GM12878 (cell line): ENCODE data around the gene FABP6. TPM values are rescaled to one million over a fixed set of nuclear protein-coding genes. Genes with fewer than 3 reads are reported as not detected.

Experiments used
- ATAC-seq: fragments of 200-7000 bp; cut with Tn5 transposase; 3 replicates; pipeline ENCODE4 v1.9.1; 2020; ENCODE audit warnings: mild to moderate bottlenecking, moderate library complexity
- BruUV-seq: library from RNA; stranded (reverse); fragments of 400-500 nt; replicated peaks from 2 replicates; lab custom pipeline; 2021; lab: Mats Ljungman, UMichigan
- CTCF ChIA-PET: fragments of 300-600 bp; sonication (Branson Sonifier 250); formaldehyde crosslinking; extraction: SDS; loops from one replicate; lab custom pipeline; 2021; ENCODE audit warnings: inconsistent platforms; lab: Yijun Ruan, JAX
- POLR2A ChIA-PET: fragments of 350-600 bp; formaldehyde crosslinking; extraction: SDS; loops from one replicate; lab custom pipeline; 2021; ENCODE audit warnings: inconsistent platforms; lab: Charles Lee
- RAD21 ChIA-PET: fragments of 300-600 bp; sonication (Branson Sonifier 250); formaldehyde crosslinking; loops from one replicate; lab custom pipeline; 2023; ENCODE audit warnings: antibody characterized with exemption; ENCODE audit not compliant: unreplicated experiment; lab: Charles Lee
- SMC1A ChIA-PET: fragments of 300-600 bp; sonication (Branson Sonifier 250); formaldehyde crosslinking; loops from one replicate; lab custom pipeline; 2023; ENCODE audit not compliant: unreplicated experiment, uncharacterized antibody; lab: Charles Lee
- DNase-seq: peaks from one replicate; pipeline ENCODE4 v3.0.0-alpha.2; 2011; ENCODE audit warnings: low read depth, low spot score
- FAIRE-seq: peaks from 3 replicates; lab custom pipeline; 2011; peaks lifted over from hg19 to GRCh38; lab: Jason Lieb, UNC
- H2AFZ ChIP-seq: 2 replicates; pipeline ENCODE4 v1.6.0; 2011; ENCODE audit warnings: low read depth, low read length, control low read depth; ENCODE audit not compliant: control insufficient read depth
- H3K27ac ChIP-seq: 2 replicates; pipeline ENCODE4 v1.5.1; 2011; ENCODE audit warnings: control low read depth; ENCODE audit not compliant: control insufficient read depth, insufficient read depth
- H3K27me3 ChIP-seq, 2 experiments: replicated peaks in 1 of 2; 2 replicates each; pipeline versions ENCODE4 v1.6.0 to v1.6.1; 2011; ENCODE audit warnings: low read length in 1 of 2; ENCODE audit not compliant: control insufficient read depth in 2 of 2, insufficient read depth in 2 of 2
- H3K36me3 ChIP-seq, 2 experiments: 2 replicates each; pipeline ENCODE4 v1.5.1; 2011; ENCODE audit warnings: low read length in 1 of 2; ENCODE audit not compliant: control insufficient read depth in 2 of 2, insufficient read depth in 2 of 2
- H3K4me1 ChIP-seq: 2 replicates; pipeline ENCODE4 v1.6.1; 2011; ENCODE audit warnings: mild to moderate bottlenecking, low read length, moderate library complexity, mixed read lengths; ENCODE audit not compliant: control insufficient read depth, insufficient read depth
- H3K4me2 ChIP-seq: 2 replicates; pipeline ENCODE4 v1.6.0; 2011; ENCODE audit warnings: control low read depth; ENCODE audit not compliant: control insufficient read depth, insufficient read depth
- H3K4me3 ChIP-seq: fragments of 200-600 bp; sonication (generic); 2 replicates; pipeline ENCODE4 v1.5.1; 2016
- H3K79me2 ChIP-seq: 2 replicates; pipeline ENCODE4 v1.6.0; 2011; ENCODE audit warnings: low read length; ENCODE audit not compliant: control insufficient read depth, insufficient read depth
- H3K9ac ChIP-seq: 2 replicates; pipeline ENCODE4 v1.8.0; 2011; ENCODE audit warnings: low read length, control low read depth, mixed read lengths; ENCODE audit not compliant: control insufficient read depth, insufficient read depth
- H3K9me3 ChIP-seq: replicated peaks from 3 replicates; pipeline ENCODE4 v1.5.1; 2011; ENCODE audit warnings: mild to moderate bottlenecking, low read length; ENCODE audit not compliant: control insufficient read depth, insufficient read depth
- H4K20me1 ChIP-seq: 2 replicates; pipeline ENCODE4 v1.6.0; 2011; ENCODE audit not compliant: control insufficient read depth, insufficient read depth
- CHD1 ChIP-seq: IDR thresholded peaks from 2 replicates; pipeline ENCODE4 v1.6.1; 2012; ENCODE audit warnings: low read depth, low read length, improper control_type of control experiment
- FOXK2 ChIP-seq: fragments of 450-650 bp; IDR thresholded peaks from 2 replicates; pipeline ENCODE4 v1.6.1; 2017; ENCODE audit warnings: mild to moderate bottlenecking, moderate library complexity
- HDAC2 ChIP-seq: fragments of 200-600 bp; sonication (generic); IDR thresholded peaks from 2 replicates; pipeline ENCODE4 v1.6.1; 2017
- MTA2 ChIP-seq: fragments of 450-650 bp; IDR thresholded peaks from 2 replicates; pipeline ENCODE4 v1.6.1; 2016; ENCODE audit warnings: low read depth, mild to moderate bottlenecking, moderate library complexity
- NFIC ChIP-seq: IDR thresholded peaks from 2 replicates; pipeline ENCODE4 v1.6.1; 2012; ENCODE audit warnings: low read depth, mild to moderate bottlenecking, inconsistent platforms, low read length, moderate library complexity
- NFYB ChIP-seq: IDR thresholded peaks from 2 replicates; pipeline ENCODE4 v1.6.1; 2011; ENCODE audit warnings: low read depth, mild to moderate bottlenecking, low read length, improper control_type of control experiment, moderate library complexity; ENCODE audit not compliant: insufficient read depth
- PBX3 ChIP-seq: IDR thresholded peaks from 2 replicates; pipeline ENCODE4 v1.6.1; 2011; ENCODE audit warnings: mild to moderate bottlenecking, low read depth, low read length, moderate library complexity; ENCODE audit not compliant: insufficient replicate concordance
- RB1 ChIP-seq: fragments of 450-650 bp; formaldehyde crosslinking; IDR thresholded peaks from 2 replicates; pipeline ENCODE4 v1.6.1; 2017; ENCODE audit warnings: mild to moderate bottlenecking, borderline replicate concordance
- RFX5 ChIP-seq: IDR thresholded peaks from 2 replicates; pipeline ENCODE4 v1.6.1; 2011; ENCODE audit warnings: low read depth, low read length, improper control_type of control experiment
- SP1 ChIP-seq: IDR thresholded peaks from one replicate; pipeline ENCODE4 v1.6.1; 2011; ENCODE audit warnings: low read depth, low read length
- TCF3 ChIP-seq: IDR thresholded peaks from 2 replicates; pipeline ENCODE4 v1.6.1; 2012; ENCODE audit warnings: low read depth, mild to moderate bottlenecking, low read length, borderline replicate concordance; ENCODE audit not compliant: insufficient read depth
- YBX1 ChIP-seq: fragments of 450-650 bp; IDR thresholded peaks from 2 replicates; pipeline ENCODE4 v1.6.1; 2016; ENCODE audit warnings: antibody characterized with exemption
- ZNF274 ChIP-seq: IDR thresholded peaks from one replicate; pipeline ENCODE4 v1.8.0; 2011; ENCODE audit not compliant: insufficient read length, insufficient read depth
- ZSCAN29 ChIP-seq: fragments of 450-650 bp; IDR thresholded peaks from 2 replicates; pipeline ENCODE4 v1.6.1; 2017; ENCODE audit warnings: mild to moderate bottlenecking, moderate library complexity
- WGBS: methylation state at CpG from one replicate; pipeline ENCODE4 v1.1.6; 2016; ENCODE audit warnings: low lambda C conversion rate; ENCODE audit not compliant: insufficient replicate concordance, insufficient coverage; ENCODE audit errors: missing lambda C conversion rate; 5-methylcytosine and 5-hydroxymethylcytosine counted together
- in situ Hi-C: fragments of 300-500 bp; cut with MboI; formaldehyde crosslinking; loops from 9 replicates; pipeline ENCODE4 v1.14.3; 2018; ENCODE audit warnings: mixed read lengths
- intact Hi-C: fragments of 100-400 bp; cut with micrococcal nuclease; formaldehyde crosslinking; loops from one replicate; pipeline ENCODE4 v1.14.2; 2022; ENCODE audit not compliant: unreplicated experiment
- polyA plus RNA-seq, 11 experiments: library from polyadenylated mRNA; depleted of rRNA in 4 of 11; unstranded in 6 of 11; stranded (reverse) in 5 of 11; fragments of >200 nt; fragmentation: Nextera tagmentation in 4 of 11; fragmentation: Illumina TruSeq in 1 of 11; extraction: Ambion mirVana in 4 of 11; extraction: Trizol in 1 of 11; gene quantifications; 1 replicate in 1 of 11; 2 replicates in 10 of 11; pipeline versions ENCODE4 v1.2.1 to v1.2.3, GENCODE V29; 2011 to 2016; ENCODE audit warnings: inconsistent platforms in 2 of 11, missing spikeins in 2 of 11, low read depth in 1 of 11
- total RNA-seq, 4 experiments: library from RNA; depleted of rRNA in 3 of 4; stranded (reverse); fragments of >200 nt in 3 of 4; fragmentation: Illumina TruSeq in 1 of 4; extraction: Trizol in 1 of 4; gene quantifications; 2 replicates each; pipeline versions ENCODE4 v1.2.1 to v1.2.3, GENCODE V29; 2013 to 2021
- TF ChIP-seq, protein P1 (sequence below): fragments of 450-650 bp; formaldehyde crosslinking; IDR thresholded peaks from 2 replicates; pipeline ENCODE4 v1.4.0; 2020; ENCODE audit warnings: mild to moderate bottlenecking, moderate library complexity

The FABP6 gene
- total and polyA plus RNA-seq, 10 of the 15 experiments (the other 5 are each of a cell fraction or from before 2014, with no cell fraction given), result 0.66 to 8.1 (median 2.4) TPM

GRCh38 chr5:160284291-160284873, 55.1 kb downstream of the FABP6 start (continued):
- TF ChIP-seq, protein P1, sequence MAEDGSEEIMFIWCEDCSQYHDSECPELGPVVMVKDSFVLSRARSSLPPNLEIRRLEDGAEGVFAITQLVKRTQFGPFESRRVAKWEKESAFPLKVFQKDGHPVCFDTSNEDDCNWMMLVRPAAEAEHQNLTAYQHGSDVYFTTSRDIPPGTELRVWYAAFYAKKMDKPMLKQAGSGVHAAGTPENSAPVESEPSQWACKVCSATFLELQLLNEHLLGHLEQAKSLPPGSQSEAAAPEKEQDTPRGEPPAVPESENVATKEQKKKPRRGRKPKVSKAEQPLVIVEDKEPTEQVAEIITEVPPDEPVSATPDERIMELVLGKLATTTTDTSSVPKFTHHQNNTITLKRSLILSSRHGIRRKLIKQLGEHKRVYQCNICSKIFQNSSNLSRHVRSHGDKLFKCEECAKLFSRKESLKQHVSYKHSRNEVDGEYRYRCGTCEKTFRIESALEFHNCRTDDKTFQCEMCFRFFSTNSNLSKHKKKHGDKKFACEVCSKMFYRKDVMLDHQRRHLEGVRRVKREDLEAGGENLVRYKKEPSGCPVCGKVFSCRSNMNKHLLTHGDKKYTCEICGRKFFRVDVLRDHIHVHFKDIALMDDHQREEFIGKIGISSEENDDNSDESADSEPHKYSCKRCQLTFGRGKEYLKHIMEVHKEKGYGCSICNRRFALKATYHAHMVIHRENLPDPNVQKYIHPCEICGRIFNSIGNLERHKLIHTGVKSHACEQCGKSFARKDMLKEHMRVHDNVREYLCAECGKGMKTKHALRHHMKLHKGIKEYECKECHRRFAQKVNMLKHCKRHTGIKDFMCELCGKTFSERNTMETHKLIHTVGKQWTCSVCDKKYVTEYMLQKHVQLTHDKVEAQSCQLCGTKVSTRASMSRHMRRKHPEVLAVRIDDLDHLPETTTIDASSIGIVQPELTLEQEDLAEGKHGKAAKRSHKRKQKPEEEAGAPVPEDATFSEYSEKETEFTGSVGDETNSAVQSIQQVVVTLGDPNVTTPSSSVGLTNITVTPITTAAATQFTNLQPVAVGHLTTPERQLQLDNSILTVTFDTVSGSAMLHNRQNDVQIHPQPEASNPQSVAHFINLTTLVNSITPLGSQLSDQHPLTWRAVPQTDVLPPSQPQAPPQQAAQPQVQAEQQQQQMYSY (CRISPR knock-in tag), result no peak
- TF ChIP-seq MTA2, result no peak
- TF ChIP-seq TCF3, result no peak
- TF ChIP-seq RB1, result no peak
- TF ChIP-seq HDAC2, result no peak
- TF ChIP-seq CHD1, result no peak
- TF ChIP-seq RFX5, result no peak
- no peak for TF ChIP-seq NFYB

GRCh38 chr5:160285316-160285715, 56.0 kb downstream of the FABP6 start:
- Histone ChIP-seq H3K79me2 (no peaks in the 10 kb centered on the region), H3K4me1 (no peaks in the 10 kb centered on the region; the same call in 1 of the 2 replicates), H3K4me2 (no peak overlapping the region), H3K4me3 (no peak overlapping the region), H4K20me1 (no peaks in the 10 kb centered on the region), H3K27me3 (peaks cover 0 to 2% of the 10 kb centered on the region in 2 experiments; a peak in 1 of 4 replicates), H3K9me3 (no peaks in the 10 kb centered on the region), H3K27ac (no peak overlapping the region), H3K9ac (no peak overlapping the region), H3K36me3 (no peaks in the 10 kb centered on the region), H2AFZ (no peak overlapping the region)
- no peak for DNase-seq
- FAIRE-seq, result no peak
- BruUV-seq, result no TSS peak
- ATAC-seq, result no peak
- ChIA-PET RAD21 (no interaction called here), CTCF (no interaction called here), SMC1A (interaction anchor here (0.7 to 1.8 kb wide), 2 partner anchors 14 to 19 kb away, joined by 4 to 5 read pairs; no protein-coding TSS in a partner anchor), POLR2A (no interaction called here)
- intact Hi-C loops (no loop called here), in situ Hi-C loops (no loop called here)
- TF ChIP-seq ZNF274 (no peak), FOXK2 (no peak), PBX3 (no peak), ZSCAN29 (no peak), SP1 (no peak), NFIC (no peak), YBX1 (no peak)
- 0% methylated on average over 2 of the region's 2 CpGs for WGBS
